Mammary epithelial cell (primary cell): ENCODE results near the gene STAMBP.

Source experiments
- EZH2 ChIP-seq: IDR thresholded peaks from 2 replicates; pipeline ENCODE4 v1.6.1; 2012; ENCODE audit warnings: low read length, inconsistent platforms, borderline replicate concordance
- TF ChIP-seq, protein P1 (sequence below), 2 donors: IDR thresholded peaks in 1 of 2; conservative IDR thresholded peaks in 1 of 2; 2 replicates each; pipeline ENCODE4 v1.5.1; 2011 to 2012; ENCODE audit warnings: inconsistent platforms in 2 of 2, low read length in 2 of 2, mild to moderate bottlenecking in 2 of 2, control low read depth in 1 of 2, low read depth in 1 of 2; ENCODE audit not compliant: insufficient read depth in 1 of 2; ENCODE audit errors: extremely low read depth in 1 of 2

DNA sequence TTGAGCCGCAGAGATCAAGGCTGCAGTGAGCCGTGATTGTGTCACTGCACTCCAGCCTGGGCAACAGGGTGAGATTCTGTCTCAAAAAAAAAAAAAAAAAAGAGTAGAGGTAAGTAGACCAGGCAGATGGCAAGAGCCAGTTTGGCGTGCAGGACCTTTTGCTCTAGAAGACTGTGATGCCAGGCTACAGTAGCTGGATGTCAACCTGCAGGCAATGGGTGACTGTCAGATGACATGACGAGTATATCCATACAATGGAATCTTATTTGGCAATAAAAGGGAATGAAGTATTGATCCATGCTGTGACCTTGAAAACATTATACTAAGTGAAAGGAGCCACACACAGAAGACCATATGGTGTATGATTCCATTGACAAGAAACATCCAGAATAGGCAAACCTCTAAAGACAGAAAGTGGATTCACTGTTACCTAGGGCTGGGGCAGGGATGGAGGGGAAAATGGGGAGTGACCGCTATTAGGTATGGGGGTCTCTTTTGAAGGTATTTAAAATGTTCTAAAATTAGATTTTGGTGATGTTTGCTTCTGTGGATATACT, 86.8 kb downstream of the STAMBP start:
- no peak for TF ChIP-seq EZH2
- TF ChIP-seq, protein P1, sequence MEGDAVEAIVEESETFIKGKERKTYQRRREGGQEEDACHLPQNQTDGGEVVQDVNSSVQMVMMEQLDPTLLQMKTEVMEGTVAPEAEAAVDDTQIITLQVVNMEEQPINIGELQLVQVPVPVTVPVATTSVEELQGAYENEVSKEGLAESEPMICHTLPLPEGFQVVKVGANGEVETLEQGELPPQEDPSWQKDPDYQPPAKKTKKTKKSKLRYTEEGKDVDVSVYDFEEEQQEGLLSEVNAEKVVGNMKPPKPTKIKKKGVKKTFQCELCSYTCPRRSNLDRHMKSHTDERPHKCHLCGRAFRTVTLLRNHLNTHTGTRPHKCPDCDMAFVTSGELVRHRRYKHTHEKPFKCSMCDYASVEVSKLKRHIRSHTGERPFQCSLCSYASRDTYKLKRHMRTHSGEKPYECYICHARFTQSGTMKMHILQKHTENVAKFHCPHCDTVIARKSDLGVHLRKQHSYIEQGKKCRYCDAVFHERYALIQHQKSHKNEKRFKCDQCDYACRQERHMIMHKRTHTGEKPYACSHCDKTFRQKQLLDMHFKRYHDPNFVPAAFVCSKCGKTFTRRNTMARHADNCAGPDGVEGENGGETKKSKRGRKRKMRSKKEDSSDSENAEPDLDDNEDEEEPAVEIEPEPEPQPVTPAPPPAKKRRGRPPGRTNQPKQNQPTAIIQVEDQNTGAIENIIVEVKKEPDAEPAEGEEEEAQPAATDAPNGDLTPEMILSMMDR (conservative IDR thresholded peaks at IDR 0.05 in 1 of 2, IDR thresholded peaks at IDR 0.05 in 1 of 2; ENCODE audit: extremely low read depth in 1 of 2, insufficient read depth in 1 of 2, low read depth in 1 of 2, low read length in 2 of 2) = no peak
